Stimulated activated memory B cell treated with anti-CD40 and anti-IgM and Interleukin-4, amounts not matched to agents 10 μg/mL and 1 μg/mL and 100 μg/mL, for 72 hours (primary cell): Measurements from ENCODE around the gene ACLY.

Experiments used
- ATAC-seq: fragments of 150-1000 bp; cut with Tn5 transposase; 2 replicates; pipeline ENCODE4 v1.10.0; 2021
- H3K27ac Mint-ChIP-seq: one replicate; pipeline ENCODE4 v1.8.0; 2022; ENCODE audit warnings: mild to moderate bottlenecking, mixed read lengths
- H3K27me3 Mint-ChIP-seq: one replicate; pipeline ENCODE4 v1.8.0; 2022; ENCODE audit warnings: mixed read lengths
- H3K36me3 Mint-ChIP-seq: one replicate; pipeline ENCODE4 v1.8.0; 2022; ENCODE audit warnings: mixed read lengths
- H3K4me1 Mint-ChIP-seq: one replicate; pipeline ENCODE4 v1.8.0; 2022; ENCODE audit warnings: mixed read lengths
- H3K4me3 Mint-ChIP-seq: one replicate; pipeline ENCODE4 v1.8.0; 2022; ENCODE audit warnings: mild to moderate bottlenecking, moderate library complexity, mixed read lengths
- H3K9me3 Mint-ChIP-seq: one replicate; pipeline ENCODE4 v1.8.0; 2022; ENCODE audit warnings: mixed read lengths

ACLY gene

GRCh38 chr17:41907185-41907556 is 11.6 kb downstream of the ACLY start:
- H3K27ac Mint-ChIP-seq = no peak overlapping the region

GRCh38 chr17:41906465-41907184 is 12.1 kb downstream of the ACLY start:
- no peaks in the 10 kb centered on the region for H3K27me3 Mint-ChIP-seq
- no peak overlapping the region for H3K27ac Mint-ChIP-seq
- H3K4me3 Mint-ChIP-seq = no peak overlapping the region
- no peaks in the 10 kb centered on the region for H3K9me3 Mint-ChIP-seq
- no peak for ATAC-seq
- peaks cover 81% of the 10 kb centered on the region for H3K36me3 Mint-ChIP-seq
- H3K4me1 Mint-ChIP-seq = no peaks in the 10 kb centered on the region

More at GRCh38 chr17:41907185-41907556, 11.6 kb downstream of the ACLY start:
- no peaks in the 10 kb centered on the region for H3K27me3 Mint-ChIP-seq
- ATAC-seq = no peak
- no peaks in the 10 kb centered on the region for H3K4me1 Mint-ChIP-seq
- no peak overlapping the region for H3K4me3 Mint-ChIP-seq
- no peaks in the 10 kb centered on the region for H3K9me3 Mint-ChIP-seq
- peaks cover 77% of the 10 kb centered on the region for H3K36me3 Mint-ChIP-seq

GRCh38 chr17:41905172-41905571 is 13.6 kb downstream of the ACLY start:
- Mint-ChIP-seq H3K36me3 (peaks cover 81% of the 10 kb centered on the region), H3K4me3 (no peak overlapping the region), H3K9me3 (no peaks in the 10 kb centered on the region), H3K27ac (no peak overlapping the region), H3K4me1 (no peaks in the 10 kb centered on the region), H3K27me3 (no peaks in the 10 kb centered on the region)
- no peak for ATAC-seq

- no peak overlapping the region for H3K27ac Mint-ChIP-seq
- H3K27me3 Mint-ChIP-seq = no peaks in the 10 kb centered on the region
- H3K4me1 Mint-ChIP-seq = no peaks in the 10 kb centered on the region
- no peak for ATAC-seq
- peaks cover 77% of the 10 kb centered on the region for H3K36me3 Mint-ChIP-seq
- no peaks in the 10 kb centered on the region for H3K9me3 Mint-ChIP-seq
- no peak overlapping the region for H3K4me3 Mint-ChIP-seq
Observed at GRCh38 chr17:41904242-41904841, 14.4 kb downstream of the ACLY start.

- H3K27me3 Mint-ChIP-seq = no peaks in the 10 kb centered on the region
- H3K27ac Mint-ChIP-seq = no peak overlapping the region
- H3K4me1 Mint-ChIP-seq = no peaks in the 10 kb centered on the region
- peaks cover 78% of the 10 kb centered on the region for H3K36me3 Mint-ChIP-seq
- H3K9me3 Mint-ChIP-seq = no peaks in the 10 kb centered on the region
- H3K4me3 Mint-ChIP-seq = no peak overlapping the region
- ATAC-seq = no peak
Observed at GRCh38 chr17:41901646-41902045, 17.1 kb downstream of the ACLY start.

GRCh38 chr17:41896726-41897125 is 22.0 kb downstream of the ACLY start:
- no peak overlapping the region for H3K4me3 Mint-ChIP-seq
- peaks cover 78% of the 10 kb centered on the region for H3K36me3 Mint-ChIP-seq

GRCh38 chr17:41895617-41896016 is 23.1 kb downstream of the ACLY start:
- Mint-ChIP-seq H3K36me3 (peaks cover 69% of the 10 kb centered on the region), H3K9me3 (no peaks in the 10 kb centered on the region), H3K27ac (no peak overlapping the region)

More at GRCh38 chr17:41896726-41897125, 22.0 kb downstream of the ACLY start:
- Mint-ChIP-seq H3K27me3 (no peaks in the 10 kb centered on the region), H3K9me3 (no peaks in the 10 kb centered on the region), H3K27ac (no peak overlapping the region), H3K4me1 (no peaks in the 10 kb centered on the region)
- no peak for ATAC-seq

GRCh38 chr17:41894791-41895331 is 23.9 kb downstream of the ACLY start:
- Mint-ChIP-seq H3K27ac (no peak overlapping the region), H3K27me3 (no peaks in the 10 kb centered on the region), H3K4me1 (no peaks in the 10 kb centered on the region), H3K4me3 (no peak overlapping the region), H3K9me3 (no peaks in the 10 kb centered on the region), H3K36me3 (peaks cover 64% of the 10 kb centered on the region)
- no peak for ATAC-seq

More at GRCh38 chr17:41895617-41896016, 23.1 kb downstream of the ACLY start:
- Mint-ChIP-seq H3K27me3 (no peaks in the 10 kb centered on the region), H3K4me1 (no peaks in the 10 kb centered on the region), H3K4me3 (no peak overlapping the region)
- no peak for ATAC-seq

- Mint-ChIP-seq H3K4me1 (no peaks in the 10 kb centered on the region), H3K27ac (no peak overlapping the region), H3K4me3 (no peak overlapping the region), H3K36me3 (peaks cover 56% of the 10 kb centered on the region), H3K27me3 (no peaks in the 10 kb centered on the region), H3K9me3 (no peaks in the 10 kb centered on the region)
- ATAC-seq = no peak
Observed at GRCh38 chr17:41893384-41893783, 25.4 kb downstream of the ACLY start.

- no peaks in the 10 kb centered on the region for H3K27me3 Mint-ChIP-seq
- no peaks in the 10 kb centered on the region for H3K9me3 Mint-ChIP-seq
- H3K4me1 Mint-ChIP-seq = no peaks in the 10 kb centered on the region
- no peak overlapping the region for H3K4me3 Mint-ChIP-seq
- no peak for ATAC-seq
- no peak overlapping the region for H3K27ac Mint-ChIP-seq
- peaks cover 56% of the 10 kb centered on the region for H3K36me3 Mint-ChIP-seq
Observed at GRCh38 chr17:41892021-41892376, 26.8 kb downstream of the ACLY start.

GRCh38 chr17:41891135-41892020 is 27.4 kb downstream of the ACLY start:
- H3K4me3 Mint-ChIP-seq = no peak overlapping the region
- no peak overlapping the region for H3K27ac Mint-ChIP-seq
- H3K4me1 Mint-ChIP-seq = no peaks in the 10 kb centered on the region
- ATAC-seq = no peak
- H3K9me3 Mint-ChIP-seq = no peaks in the 10 kb centered on the region
- no peaks in the 10 kb centered on the region for H3K27me3 Mint-ChIP-seq
- H3K36me3 Mint-ChIP-seq = peaks cover 53% of the 10 kb centered on the region

GRCh38 chr17:41888332-41888965 is 30.3 kb downstream of the ACLY start:
- Mint-ChIP-seq H3K27me3 (no peaks in the 10 kb centered on the region), H3K36me3 (peaks cover 51% of the 10 kb centered on the region), H3K4me1 (no peaks in the 10 kb centered on the region), H3K4me3 (no peak overlapping the region), H3K27ac (no peak overlapping the region), H3K9me3 (no peaks in the 10 kb centered on the region)
- ATAC-seq = no peak

GRCh38 chr17:41885733-41886132 is 33.0 kb downstream of the ACLY start:
- H3K4me3 Mint-ChIP-seq = no peak overlapping the region
- H3K4me1 Mint-ChIP-seq = peaks cover 8% of the 10 kb centered on the region
- no peaks in the 10 kb centered on the region for H3K27me3 Mint-ChIP-seq
- no peak overlapping the region for H3K27ac Mint-ChIP-seq
- no peak for ATAC-seq
- peaks cover 55% of the 10 kb centered on the region for H3K36me3 Mint-ChIP-seq
- H3K9me3 Mint-ChIP-seq = no peaks in the 10 kb centered on the region

- Mint-ChIP-seq H3K27me3 (no peaks in the 10 kb centered on the region), H3K4me1 (peaks cover 8% of the 10 kb centered on the region), H3K27ac (no peak overlapping the region), H3K4me3 (no peak overlapping the region), H3K36me3 (peaks cover 63% of the 10 kb centered on the region), H3K9me3 (no peaks in the 10 kb centered on the region)
- no peak for ATAC-seq
Observed at GRCh38 chr17:41882756-41883155, 36.0 kb downstream of the ACLY start.

- H3K9me3 Mint-ChIP-seq = no peaks in the 10 kb centered on the region
- no peaks in the 10 kb centered on the region for H3K27me3 Mint-ChIP-seq
- peaks cover 8% of the 10 kb centered on the region for H3K4me1 Mint-ChIP-seq
- ATAC-seq = no peak
- H3K27ac Mint-ChIP-seq = no peak overlapping the region
- H3K4me3 Mint-ChIP-seq = no peak overlapping the region
- peaks cover 54% of the 10 kb centered on the region for H3K36me3 Mint-ChIP-seq
Observed at GRCh38 chr17:41880130-41880529, 38.6 kb downstream of the ACLY start.
